ENCODE results near the gene IGLL5.

Gene IGLL5

GRCh38 chr22:22911327-22912134 lies 23.9 kb downstream of the IGLL5 start:
- TF ChIP-seq EZH2phosphoT487 (IDR thresholded peaks at IDR 0.05; ENCODE audit: borderline replicate concordance, low read length): no peak
- no peak for TF ChIP-seq CTCF (IDR thresholded peaks at IDR 0.05; ENCODE audit: low read depth, low read length, poor library complexity, severe bottlenecking)
- Histone ChIP-seq H3K4me1 (ENCODE audit: control insufficient read depth, low read length) (peaks cover 91% of the 10 kb centered on the region), H3K27ac (ENCODE audit: low read depth, low read length) (peak overlapping the region; percentile 90), H3F3A (ENCODE audit: control insufficient read depth, insufficient read depth) (peaks cover 40% of the 10 kb centered on the region), H4K20me1 (ENCODE audit: control insufficient read depth, insufficient read depth, low read depth, low read length) (no peaks in the 10 kb centered on the region), H3K36me3 (ENCODE audit: control insufficient read depth, low read length) (no peaks in the 10 kb centered on the region), H3K9me3 (ENCODE audit: control insufficient read depth, insufficient read depth, low read length) (no peaks in the 10 kb centered on the region), H3K79me2 (ENCODE audit: control insufficient read depth, low read length) (no peaks in the 10 kb centered on the region), H3K27me3 (ENCODE audit: control insufficient read depth, low read length) (no peaks in the 10 kb centered on the region), H3K4me3 (ENCODE audit: low read length) (no peak overlapping the region), H3K9me2 (replicated peaks; ENCODE audit: control insufficient read depth, low read length) (no peaks in the 10 kb centered on the region), H3K4me2 (ENCODE audit: low read length) (peak overlapping the region; percentile 54)

GRCh38 chr22:22912135-22912987 lies 24.7 kb downstream of the IGLL5 start:
- Histone ChIP-seq H3K36me3 (ENCODE audit: control insufficient read depth, low read length) (no peaks in the 10 kb centered on the region), H3K9me3 (ENCODE audit: control insufficient read depth, insufficient read depth, low read length) (no peaks in the 10 kb centered on the region), H3K79me2 (ENCODE audit: control insufficient read depth, low read length) (no peaks in the 10 kb centered on the region), H3K4me3 (ENCODE audit: low read length) (no peak overlapping the region), H3K4me2 (ENCODE audit: low read length) (no peak overlapping the region), H4K20me1 (ENCODE audit: control insufficient read depth, insufficient read depth, low read depth, low read length) (no peaks in the 10 kb centered on the region), H3K9me2 (replicated peaks; ENCODE audit: control insufficient read depth, low read length) (no peaks in the 10 kb centered on the region), H3K27ac (ENCODE audit: low read depth, low read length) (peak overlapping the region; percentile 90; the same call in 1 of the 2 replicates), H3K4me1 (ENCODE audit: control insufficient read depth, low read length) (peaks cover 86% of the 10 kb centered on the region), H3K27me3 (ENCODE audit: control insufficient read depth, low read length) (no peaks in the 10 kb centered on the region), H3F3A (ENCODE audit: control insufficient read depth, insufficient read depth) (peaks cover 32% of the 10 kb centered on the region)
- TF ChIP-seq CTCF (IDR thresholded peaks at IDR 0.05; ENCODE audit: low read depth, low read length, poor library complexity, severe bottlenecking) (no peak), EZH2phosphoT487 (IDR thresholded peaks at IDR 0.05; ENCODE audit: borderline replicate concordance, low read length) (no peak)

GRCh38 chr22:22912988-22913253 lies 25.3 kb downstream of the IGLL5 start:
- peak overlapping the region; percentile 73; the same call in 1 of the 2 replicates for H3K27ac ChIP-seq (ENCODE audit: low read depth, low read length)
- no peak overlapping the region for H3K4me2 ChIP-seq (ENCODE audit: low read length)
- H3K9me3 ChIP-seq (ENCODE audit: control insufficient read depth, insufficient read depth, low read length): no peaks in the 10 kb centered on the region
- H3K27me3 ChIP-seq (ENCODE audit: control insufficient read depth, low read length): no peaks in the 10 kb centered on the region
- H3K9me2 ChIP-seq (replicated peaks; ENCODE audit: control insufficient read depth, low read length): no peaks in the 10 kb centered on the region
- no peaks in the 10 kb centered on the region for H3K36me3 ChIP-seq (ENCODE audit: control insufficient read depth, low read length)
- no peaks in the 10 kb centered on the region for H4K20me1 ChIP-seq (ENCODE audit: control insufficient read depth, insufficient read depth, low read depth, low read length)
- H3F3A ChIP-seq (ENCODE audit: control insufficient read depth, insufficient read depth): peaks cover 26% of the 10 kb centered on the region
- no peak overlapping the region for H3K4me3 ChIP-seq (ENCODE audit: low read length)
- H3K4me1 ChIP-seq (ENCODE audit: control insufficient read depth, low read length): peaks cover 81% of the 10 kb centered on the region
- TF ChIP-seq EZH2phosphoT487 (IDR thresholded peaks at IDR 0.05; ENCODE audit: borderline replicate concordance, low read length) (no peak), CTCF (IDR thresholded peaks at IDR 0.05; ENCODE audit: low read depth, low read length, poor library complexity, severe bottlenecking) (no peak)
- H3K79me2 ChIP-seq (ENCODE audit: control insufficient read depth, low read length): no peaks in the 10 kb centered on the region

Measured in DOHH2 (cell line).